ENCODE results near the gene CKB.
A peak's percentile ranks its signal among the peaks of the same experiment; 100 is the strongest.
"Not testable (repeated sequence)": the region's sequence is repeated elsewhere in the genome, so short reads cannot be mapped to it uniquely, and the experiment has no call there.

CKB gene

GRCh38 chr14:103512180-103512579, 10.4 kb downstream of the CKB start:
- not testable (repeated sequence) for DNase-seq (ENCODE audit: low spot score)

- no peak for DNase-seq (ENCODE audit: low spot score)
Measured at GRCh38 chr14:103510724-103511693, 11.6 kb downstream of the CKB start.

- DNase-seq (ENCODE audit: low spot score): no peak
Measured at GRCh38 chr14:103509864-103510723, 12.5 kb downstream of the CKB start.

- DNase-seq (ENCODE audit: low spot score): no peak
Measured at GRCh38 chr14:103508521-103509329, 13.9 kb downstream of the CKB start.

GRCh38 chr14:103507751-103508150, 14.9 kb downstream of the CKB start:
- DNase-seq (ENCODE audit: low spot score): no peak

- DNase-seq (ENCODE audit: low spot score): no peak
Measured at GRCh38 chr14:103504991-103505565, 17.6 kb downstream of the CKB start.

GRCh38 chr14:103503296-103503695, 19.3 kb downstream of the CKB start:
- no peak for DNase-seq (ENCODE audit: low spot score)

- DNase-seq (ENCODE audit: low spot score): no peak
Measured at GRCh38 chr14:103502877-103503276, 19.8 kb downstream of the CKB start.

GRCh38 chr14:103501921-103502669, 20.5 kb downstream of the CKB start:
- DNase-seq (ENCODE audit: low spot score): no peak

- no peak for DNase-seq (ENCODE audit: low spot score)
Measured at GRCh38 chr14:103501041-103501870, 21.4 kb downstream of the CKB start.

GRCh38 chr14:103500148-103500990, 22.3 kb downstream of the CKB start:
- DNase-seq (ENCODE audit: low spot score): peak; percentile 65

- no peak for DNase-seq (ENCODE audit: low spot score)
Measured at GRCh38 chr14:103499709-103500108, 22.9 kb downstream of the CKB start.

GRCh38 chr14:103496776-103497175, 25.9 kb downstream of the CKB start:
- DNase-seq (ENCODE audit: low spot score): no peak

GRCh38 chr14:103495854-103496253, 26.8 kb downstream of the CKB start:
- no peak for DNase-seq (ENCODE audit: low spot score)

GRCh38 chr14:103492156-103492925, 30.3 kb downstream of the CKB start:
- DNase-seq (ENCODE audit: low spot score): no peak

- no peak for DNase-seq (ENCODE audit: low spot score)
Measured at GRCh38 chr14:103491691-103492090, 30.9 kb downstream of the CKB start.

- DNase-seq (ENCODE audit: low spot score): no peak
Measured at GRCh38 chr14:103489621-103490020, 33.0 kb downstream of the CKB start.

- no peak for DNase-seq (ENCODE audit: low spot score)
Measured at GRCh38 chr14:103488960-103489359, 33.7 kb downstream of the CKB start.
